GM18511 (cell line): Measurements from ENCODE around the gene WNT1.

ENCODE experiments used
- ATAC-seq: cut with Tn5 transposase; IDR thresholded peaks from one replicate; pipeline ENCODE4 v1.9.1; 2021; ENCODE audit warnings: mild to moderate bottlenecking, moderate library complexity; ENCODE audit not compliant: unreplicated experiment

The WNT1 gene

DNA sequence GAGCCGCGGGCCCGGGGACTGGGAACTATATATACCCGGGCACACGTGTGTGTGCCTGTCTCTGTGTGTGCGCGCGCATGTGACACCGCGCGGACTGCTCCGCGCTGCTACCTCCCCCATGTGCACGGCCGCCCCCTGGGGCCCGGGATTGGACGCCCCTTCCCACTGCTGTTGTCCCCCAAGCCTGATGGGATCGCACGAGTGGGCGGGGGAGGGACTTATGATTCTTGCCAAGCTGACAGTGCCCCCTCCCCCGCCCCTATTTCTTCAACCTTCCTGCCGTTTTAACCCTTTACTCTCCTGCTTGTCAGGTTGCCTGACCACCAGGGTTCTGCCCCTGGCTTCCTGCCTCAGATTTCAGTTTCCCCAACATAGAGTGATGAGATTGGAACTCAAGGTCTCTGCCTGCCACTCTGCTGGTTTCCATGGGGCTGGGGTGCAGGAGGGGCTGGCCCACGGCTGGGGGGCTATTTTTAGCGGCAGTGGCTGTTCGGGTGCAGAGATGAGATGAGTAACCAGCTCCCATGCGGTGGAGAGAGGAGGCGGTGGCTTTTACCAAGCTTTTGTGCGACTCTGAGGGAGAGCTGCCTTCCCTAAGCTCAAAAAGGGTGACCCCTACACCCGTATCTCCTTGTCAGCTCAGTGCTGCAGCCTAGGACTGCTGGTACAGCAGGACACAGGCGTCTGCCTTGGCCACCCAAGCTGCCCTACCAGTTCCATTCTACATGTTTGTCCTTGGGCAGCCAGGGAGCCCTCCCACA is 21.4 kb downstream of the WNT1 start, which contains the start of gene DDN:
Gene DDN, minus strand, starts transcription at position 5 of the 761 bp plus-strand sequence. CDS start 88 bp downstream, outside the sequence.
- peak; percentile 51 for ATAC-seq

DNA sequence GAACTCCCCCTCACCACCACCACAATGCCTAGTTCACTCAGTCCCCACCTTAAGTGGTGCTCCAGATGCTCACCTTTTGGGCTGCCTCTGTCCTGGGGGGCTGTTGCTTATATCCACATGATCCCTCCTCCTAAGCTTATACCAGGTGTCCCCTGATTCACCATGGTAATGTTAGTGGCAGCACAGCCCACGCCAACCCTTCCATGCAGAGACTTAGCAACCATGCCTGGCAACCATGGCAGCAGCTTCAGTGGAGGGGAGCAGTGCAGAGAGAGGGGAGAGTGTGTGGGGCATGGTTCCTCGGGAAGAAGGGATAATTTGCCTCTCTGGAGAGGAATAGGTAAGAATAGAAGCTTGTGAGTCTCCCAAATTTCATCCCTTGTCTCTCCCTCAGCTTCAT is 22.2 kb downstream of the WNT1 start:
- ATAC-seq = no peak

DNA sequence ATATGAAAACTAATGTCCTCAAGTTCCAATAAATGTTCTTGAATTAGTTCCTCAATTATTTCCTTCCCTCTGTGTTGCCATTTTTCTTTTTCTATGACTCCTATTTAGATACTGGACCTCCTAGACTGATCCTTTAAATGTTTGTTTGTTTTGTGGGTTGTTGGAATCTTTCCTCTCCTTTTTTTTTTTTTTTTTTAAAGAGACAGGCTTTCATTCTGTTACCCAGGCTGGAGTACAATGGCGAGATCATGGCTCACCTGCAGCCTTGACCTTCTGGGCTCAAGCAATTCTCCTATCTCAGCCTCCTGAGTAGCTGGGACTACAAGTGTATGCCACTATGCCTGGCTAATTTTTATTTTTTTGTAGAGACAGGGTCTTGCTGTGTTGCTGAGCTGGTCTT is 30.8 kb downstream of the WNT1 start:
- no peak for ATAC-seq

DNA sequence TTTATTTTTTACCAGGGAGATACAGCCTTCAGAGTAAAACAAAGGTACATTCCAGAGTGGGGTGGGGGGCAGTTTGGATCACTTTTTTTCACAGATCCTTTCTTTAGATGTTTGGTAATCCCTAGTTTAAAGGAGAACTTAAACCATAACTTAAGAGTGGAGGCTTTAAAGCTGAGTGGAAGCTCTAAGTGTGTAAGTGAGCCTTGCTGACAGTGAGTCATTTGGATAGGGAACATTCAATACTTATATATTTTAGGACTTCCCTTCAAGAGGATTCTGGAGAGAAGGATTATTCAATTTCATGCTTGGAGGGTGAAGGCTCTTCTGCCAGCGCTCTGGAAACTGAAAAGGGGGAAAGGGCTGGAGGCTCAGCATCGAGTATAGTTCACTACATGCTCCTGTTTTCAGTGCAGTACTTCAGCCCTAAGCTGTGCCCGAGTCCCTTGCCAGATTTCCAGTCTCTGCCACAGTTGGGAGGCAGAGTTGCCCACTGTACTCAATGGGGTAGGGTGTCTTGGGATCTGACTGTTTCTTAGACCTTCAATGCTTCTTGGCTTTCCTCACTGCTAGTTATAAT is 32.1 kb downstream of the WNT1 start:
- no peak for ATAC-seq

DNA sequence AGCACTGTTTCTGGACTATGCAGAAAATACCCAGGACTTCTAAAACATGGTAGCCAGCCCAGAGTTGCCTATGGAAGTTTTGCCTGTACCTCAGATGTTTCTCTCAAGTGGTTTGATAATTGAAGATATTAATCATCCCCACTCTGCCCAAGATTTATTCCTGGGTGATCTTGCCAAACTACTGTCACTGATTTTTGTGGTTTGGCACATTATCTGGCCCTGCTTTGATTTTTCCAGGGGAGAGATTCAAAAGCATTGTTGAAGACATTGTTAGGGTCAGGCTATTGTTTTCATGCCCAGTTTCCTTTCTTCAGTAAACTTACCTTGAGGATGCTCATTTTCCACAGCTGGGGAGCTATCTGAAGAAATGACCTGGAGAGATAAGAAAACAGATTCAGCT is 34.6 kb downstream of the WNT1 start:
- ATAC-seq = no peak

DNA sequence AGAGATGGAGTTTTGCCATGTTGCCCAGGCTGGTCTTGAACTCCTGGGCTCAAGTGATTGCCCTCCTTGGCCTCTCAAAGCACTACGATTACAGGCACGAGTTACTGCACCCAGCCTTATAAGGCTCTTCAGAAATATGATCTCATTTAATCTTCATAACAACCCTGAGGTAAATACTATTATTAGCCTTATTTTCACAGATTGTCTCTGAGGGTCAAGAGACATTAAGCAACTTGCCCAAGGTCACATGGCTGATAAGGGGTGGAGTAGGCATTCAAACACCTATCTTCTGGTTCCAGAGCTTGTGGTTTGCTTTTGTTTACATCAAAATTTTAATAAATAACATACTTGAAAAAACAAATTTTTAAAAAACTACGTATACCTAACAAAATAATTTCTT is 35.3 kb downstream of the WNT1 start:
- no peak for ATAC-seq

DNA sequence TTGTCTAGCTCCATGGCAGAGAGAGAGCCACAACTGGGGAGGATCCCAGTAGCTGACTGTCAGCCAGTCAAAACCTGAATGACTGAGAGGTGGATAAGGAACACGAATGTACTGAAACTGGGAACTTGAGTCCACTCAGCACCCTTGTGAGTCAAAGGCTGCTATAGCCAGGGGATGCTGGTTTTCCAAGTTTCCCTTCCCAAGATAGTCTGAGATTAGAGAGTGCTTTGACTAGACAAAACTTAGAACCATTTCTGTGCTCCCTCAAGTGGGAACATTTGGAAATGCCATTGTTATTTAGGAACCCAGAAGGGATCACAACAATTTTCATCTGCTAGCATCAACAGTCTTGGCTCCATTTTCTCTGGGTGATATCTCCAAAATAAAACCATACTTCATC is 36.4 kb downstream of the WNT1 start:
- no peak for ATAC-seq

DNA sequence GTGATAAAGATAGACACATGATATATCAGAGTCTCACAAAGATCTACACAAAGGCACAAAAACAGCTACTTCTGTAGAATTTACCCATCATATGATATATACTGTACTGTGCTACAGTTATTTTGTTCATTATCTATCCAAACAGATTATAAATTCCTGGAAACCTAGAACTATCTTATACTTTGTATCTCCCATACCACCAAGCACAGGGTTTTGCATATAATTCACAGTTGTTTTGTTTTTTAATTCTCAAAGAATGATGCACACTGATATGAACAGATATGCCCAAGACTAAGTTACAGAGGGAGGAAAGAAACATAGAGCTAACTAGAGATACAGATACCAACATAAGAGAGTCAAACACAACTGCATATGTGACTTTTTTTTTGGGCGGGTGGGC is 37.1 kb downstream of the WNT1 start:
- ATAC-seq = no peak

DNA sequence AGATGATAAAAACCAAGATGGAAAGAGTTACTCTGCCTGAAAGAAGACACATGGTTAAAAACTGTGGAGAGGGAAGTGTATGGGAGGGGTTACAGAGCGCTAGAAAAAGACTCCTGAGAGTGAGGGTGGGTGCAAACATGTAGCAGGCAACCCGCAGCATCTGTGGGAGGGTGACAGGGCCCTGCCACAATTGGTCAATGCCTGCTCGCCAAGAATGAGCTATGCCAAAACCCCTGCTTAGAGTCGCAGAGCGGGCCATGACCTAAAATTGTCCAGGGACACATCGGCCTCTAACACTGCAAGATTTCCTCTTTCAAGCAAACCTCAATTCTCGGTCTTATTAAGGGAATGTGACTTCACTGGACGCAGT is 39.8 kb downstream of the WNT1 start:
- ATAC-seq = peak; percentile 29

DNA sequence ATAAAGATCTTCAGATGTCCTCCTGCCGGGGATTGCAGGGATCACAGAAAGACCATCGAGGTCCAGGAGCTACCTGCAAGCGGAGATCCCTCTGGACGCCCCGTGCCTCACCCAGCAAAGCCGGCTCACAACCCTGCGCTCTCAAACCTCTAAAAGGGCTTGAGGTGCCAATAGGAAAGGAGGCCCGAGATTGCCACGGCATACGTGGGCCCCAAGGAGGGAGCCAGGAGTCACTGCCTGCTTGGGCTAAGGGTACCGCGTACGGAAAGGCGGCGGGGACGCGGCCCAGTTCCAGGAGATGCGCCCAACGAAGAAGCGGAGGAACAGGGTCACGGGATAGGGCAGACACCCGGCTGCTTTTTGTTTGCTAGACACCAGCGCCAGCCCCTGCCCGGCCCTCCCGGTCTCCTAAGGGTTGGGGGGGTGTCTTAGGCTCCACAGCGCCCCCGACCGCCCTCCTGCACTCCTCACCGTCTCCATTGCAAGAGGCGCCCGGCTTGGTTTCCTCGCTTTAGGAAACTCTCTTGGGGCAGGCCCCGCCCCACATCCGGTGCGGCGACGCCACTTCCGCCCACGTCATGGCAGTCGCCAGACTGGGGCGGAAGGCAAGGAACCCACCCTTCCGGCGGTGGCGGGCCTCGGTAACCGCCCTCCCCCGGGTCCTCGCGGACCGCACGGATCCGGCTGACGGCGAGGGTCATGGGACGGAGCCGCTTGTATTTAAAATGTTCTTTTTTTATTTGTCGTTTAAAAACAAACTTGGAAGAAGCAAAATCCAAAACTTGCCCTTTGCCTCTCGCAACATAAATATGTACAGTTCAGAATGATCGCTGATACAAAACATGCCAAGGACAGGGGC is 40.4 kb downstream of the WNT1 start, which contains the start of gene PRKAG1:
Gene PRKAG1, minus strand, starts transcription at position 516 of the 859 bp plus-strand sequence. Its CDS starts 36 bp downstream, at position 480.
- ATAC-seq = peak; percentile 86

DNA sequence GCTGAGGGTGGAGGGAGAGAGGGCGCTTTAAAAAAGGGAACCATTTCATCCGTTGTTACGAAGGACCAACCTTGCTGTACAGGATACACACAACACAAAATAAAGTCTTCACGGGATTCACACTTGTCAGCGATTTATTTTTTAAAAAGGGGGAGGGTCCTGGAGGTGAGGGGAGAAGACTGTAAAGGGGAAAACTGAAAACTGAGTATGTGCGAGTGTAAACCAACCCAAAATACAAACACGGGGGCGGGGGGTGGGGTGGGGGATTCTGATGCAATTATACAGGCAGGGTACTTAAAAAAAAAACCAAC is 41.0 kb downstream of the WNT1 start:
- ATAC-seq = peak; percentile 36

DNA sequence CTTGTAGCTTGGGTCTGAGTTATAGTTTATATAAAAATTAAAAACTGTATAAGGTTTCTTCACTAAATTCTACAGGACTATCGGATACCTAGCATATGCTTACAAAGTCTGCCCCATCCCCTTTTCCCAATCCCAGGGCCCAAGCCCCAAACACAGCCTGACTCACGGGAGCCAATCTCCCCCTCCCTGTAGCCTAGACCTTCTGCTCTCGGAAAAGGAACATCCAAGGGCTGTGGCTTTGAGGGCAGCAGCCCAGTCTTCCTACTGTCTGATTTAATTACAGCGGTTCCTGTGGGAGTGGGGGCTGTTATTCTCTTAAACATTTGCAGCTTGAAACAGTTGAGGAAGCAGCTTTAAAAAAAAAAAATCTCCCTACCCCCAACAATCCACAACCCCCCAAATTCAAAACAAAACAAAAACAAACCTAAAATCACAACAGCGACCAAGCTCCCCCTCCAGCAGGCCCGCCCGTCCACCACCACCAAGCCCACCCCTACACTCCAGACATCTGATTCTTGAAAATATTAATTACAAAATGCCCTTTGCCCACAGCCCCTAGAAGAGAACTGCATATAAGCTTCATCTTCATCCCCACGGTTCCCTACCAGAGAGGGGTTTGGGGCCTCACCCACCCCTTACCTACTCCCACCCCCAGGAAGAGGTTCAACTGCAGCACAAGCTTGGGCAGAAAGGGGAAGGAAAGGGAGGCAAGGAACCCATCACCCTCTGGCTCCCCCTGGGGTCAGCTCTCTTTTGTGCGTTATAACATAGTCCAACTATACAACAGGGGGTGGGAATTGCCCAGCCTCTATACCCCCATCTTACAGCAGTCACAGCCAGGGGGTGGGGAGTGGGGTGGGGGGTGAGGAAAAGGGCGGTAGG is 41.6 kb downstream of the WNT1 start:
- no peak for ATAC-seq

DNA sequence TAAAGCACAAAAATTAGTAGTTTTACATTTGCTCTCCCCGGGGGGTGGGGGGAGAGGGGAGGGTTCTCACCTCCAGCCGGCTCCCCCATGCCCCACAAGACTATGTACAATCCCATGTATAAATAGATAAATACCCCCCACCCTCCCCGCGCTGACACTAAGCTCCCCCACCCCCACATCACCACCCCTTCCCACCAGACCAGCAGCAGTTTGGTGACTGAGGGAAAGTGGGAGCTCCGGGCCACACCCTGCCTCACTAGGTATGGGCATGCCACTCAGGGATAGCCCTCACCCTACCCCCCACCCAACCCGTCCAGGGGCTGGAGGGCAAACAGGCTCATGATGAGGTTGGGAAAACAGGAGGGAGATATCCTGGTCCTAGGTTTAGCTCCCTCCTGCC is 42.3 kb downstream of the WNT1 start:
- ATAC-seq = no peak

DNA sequence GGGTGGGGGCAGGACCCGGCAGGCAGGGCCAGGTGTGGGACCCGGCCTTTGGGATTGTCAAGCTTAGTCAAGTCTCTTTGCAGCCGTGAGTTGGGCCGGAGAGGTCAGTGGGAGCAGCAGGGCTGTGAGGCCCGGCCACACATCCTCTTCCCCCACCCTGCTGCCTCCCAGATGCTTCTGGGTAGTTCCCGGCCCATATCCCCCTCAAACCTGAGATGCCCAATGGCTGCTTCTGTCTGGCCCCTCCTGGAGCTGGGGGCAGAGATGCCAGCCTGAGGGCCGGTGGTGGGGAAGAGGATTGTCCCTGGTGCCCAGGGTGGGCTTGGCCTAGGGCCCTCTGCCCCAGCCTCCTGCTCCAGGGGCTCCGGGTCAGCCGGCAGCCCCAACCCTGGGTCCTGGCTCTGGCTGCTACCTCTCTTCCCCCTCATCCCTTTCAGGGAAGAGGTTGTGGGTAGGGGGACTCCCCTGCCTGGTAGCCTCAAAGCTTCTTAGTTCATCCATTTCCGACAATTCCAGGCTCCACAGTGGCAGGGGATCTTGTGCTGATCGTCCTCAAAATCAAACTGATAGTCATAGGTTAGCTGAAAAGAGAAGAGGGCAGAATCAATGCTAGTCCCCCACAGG is 43.3 kb downstream of the WNT1 start:
- ATAC-seq = no peak

DNA sequence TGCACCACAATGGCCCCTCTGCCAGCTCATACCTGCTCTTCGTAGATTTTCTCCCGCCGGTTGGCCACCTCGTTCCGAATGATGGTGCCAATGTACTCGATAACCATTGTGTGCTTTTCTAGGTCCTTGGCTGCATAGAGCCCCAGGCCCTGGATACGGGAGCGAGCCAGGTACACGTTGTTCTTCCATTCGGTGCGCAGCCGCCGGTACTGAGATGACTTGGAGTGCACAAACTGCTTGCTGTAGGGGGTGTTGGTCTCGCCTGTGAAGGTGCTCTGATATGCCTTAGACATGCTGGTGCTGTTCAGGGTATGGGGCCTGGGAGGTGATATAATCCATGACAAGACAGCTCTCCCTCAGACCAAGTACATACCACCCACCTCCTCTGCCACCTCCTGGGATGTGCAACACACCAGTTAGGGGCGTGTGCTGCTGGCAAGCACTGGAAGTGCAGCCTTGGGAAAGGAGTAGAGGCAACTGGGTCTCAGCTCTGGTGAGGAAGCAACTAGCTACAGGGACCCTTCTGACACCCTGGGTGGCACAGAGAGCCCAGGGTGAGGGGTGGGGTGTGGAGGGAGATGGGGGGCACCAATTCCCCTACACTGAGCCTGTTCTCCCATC is 44.5 kb downstream of the WNT1 start:
- no peak for ATAC-seq

DNA sequence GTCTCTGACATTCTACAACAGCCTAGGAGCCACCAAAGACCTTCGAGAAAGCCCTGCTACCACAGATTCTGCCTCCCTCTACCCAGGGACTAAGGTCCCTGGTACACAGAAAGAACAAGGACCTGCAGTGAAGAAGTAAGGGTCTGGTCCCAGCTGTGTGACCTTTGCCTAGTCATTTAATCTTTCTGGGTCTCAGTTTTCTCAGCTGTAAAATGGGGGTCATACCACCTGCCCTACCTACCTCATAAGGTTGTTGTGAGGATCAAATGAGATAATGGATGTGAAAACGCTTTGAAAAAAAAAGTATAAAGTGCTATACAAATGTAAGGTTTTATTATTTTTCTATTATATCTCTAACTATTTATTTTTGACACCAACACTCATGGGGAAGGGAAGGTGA is 45.7 kb downstream of the WNT1 start:
- no peak for ATAC-seq

DNA sequence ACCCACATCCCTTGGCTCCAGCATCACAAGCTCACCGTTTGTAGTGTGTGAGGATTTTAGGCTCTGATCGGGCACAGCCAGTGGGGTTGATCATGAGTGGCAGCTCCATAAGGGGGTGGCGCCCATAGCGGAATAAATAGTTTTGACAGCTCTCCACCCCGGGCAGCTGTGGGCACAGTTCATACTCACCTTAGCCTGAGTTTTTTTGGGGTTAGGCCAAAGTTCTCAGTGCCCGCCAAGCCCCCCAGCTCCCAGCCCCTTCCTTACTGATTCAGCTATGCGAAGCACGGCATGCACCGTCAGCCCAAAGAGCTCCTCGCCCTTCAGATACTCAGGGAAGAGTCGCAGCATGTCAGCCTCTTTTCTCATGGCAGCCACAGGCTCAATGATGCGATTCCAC is 46.4 kb downstream of the WNT1 start:
- no peak for ATAC-seq

DNA sequence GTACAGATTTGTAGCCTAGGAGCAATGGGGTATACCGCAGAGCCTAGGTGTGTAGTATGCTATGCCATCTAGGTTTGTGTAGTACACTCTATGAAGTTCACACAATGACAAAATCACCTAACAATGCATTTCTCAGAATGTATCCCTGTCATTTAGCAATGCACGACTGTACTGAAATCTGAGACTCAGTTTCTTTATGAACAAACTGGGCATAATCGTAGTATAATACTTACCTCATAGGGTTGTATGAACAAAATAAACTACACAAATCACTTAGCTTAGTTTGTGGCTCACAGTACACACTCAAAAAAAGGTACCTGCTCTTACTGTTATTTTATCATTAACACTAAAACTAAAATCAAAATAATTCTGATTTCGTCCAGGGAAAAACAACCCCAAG is 47.3 kb downstream of the WNT1 start:
- no peak for ATAC-seq

DNA sequence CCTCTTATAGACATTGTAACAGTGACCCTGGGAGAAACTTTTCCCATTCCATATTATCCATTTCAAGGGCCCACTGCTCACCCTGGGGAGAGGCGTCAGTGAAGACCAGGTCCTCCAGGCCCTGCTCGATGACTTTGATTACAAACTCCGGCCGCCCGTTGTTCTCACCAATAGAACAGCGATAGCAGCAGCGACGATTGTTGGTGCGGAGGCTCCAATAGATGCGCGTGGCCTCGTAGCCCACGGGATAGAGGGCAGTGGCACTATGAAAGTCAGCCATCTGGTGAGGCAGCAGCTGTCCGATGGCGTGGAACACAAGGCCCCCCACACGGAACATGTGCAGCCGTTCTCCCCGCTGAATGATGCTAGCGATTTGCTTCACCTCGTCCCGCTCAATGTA is 48.0 kb downstream of the WNT1 start:
- no peak for ATAC-seq
